ENCODE data around the gene MAGEA10.
"Not testable (repeated sequence)": the region's sequence is repeated elsewhere in the genome, so short reads cannot be mapped to it uniquely, and the experiment has no call there.

MAGEA10 gene

GRCh38 chrX:152138388-152138784 lies at the start of gene MAGEA10:
Gene MAGEA10, minus strand, starts transcription at chrX:152138577. Its CDS starts 2,957 bp downstream, at chrX:152135620.
- DNase-seq: no peak

DNA sequence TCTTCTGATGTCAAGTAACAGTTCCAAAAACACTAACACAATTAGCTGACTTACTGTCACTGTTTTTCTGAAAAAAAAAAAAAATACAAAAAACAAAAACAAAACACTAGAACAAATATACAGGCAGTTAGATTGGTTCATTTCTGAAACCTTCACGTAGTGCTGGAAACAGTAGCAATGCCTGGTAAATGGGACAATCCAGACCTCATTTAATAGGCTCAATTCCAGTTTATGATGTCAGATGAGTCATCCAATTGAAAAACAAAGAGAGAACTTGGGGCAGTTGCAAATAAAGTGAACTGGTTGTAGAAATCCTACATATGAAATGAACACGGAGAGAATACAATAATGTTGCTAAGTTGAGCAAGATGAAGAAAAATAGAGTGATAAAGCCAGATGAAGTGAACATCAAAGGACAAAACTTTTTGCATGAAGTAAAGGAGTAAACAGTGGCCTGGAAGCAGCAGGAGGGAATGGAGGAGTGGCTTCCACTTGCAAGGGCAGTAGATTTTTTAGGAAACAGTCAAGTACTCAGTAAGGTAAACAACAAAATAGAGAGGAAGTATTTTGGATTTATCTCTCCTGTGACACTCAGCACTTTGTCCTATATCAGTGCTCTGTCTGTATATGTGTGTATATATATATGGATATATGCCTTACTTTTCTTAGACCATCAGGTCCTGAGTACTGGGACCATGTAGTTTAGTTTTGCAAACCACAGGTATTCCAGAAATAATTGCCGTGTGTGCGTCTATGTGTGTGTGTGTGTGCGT lies 39.3 kb upstream of the MAGEA10 start:
- no peak for DNase-seq

DNA sequence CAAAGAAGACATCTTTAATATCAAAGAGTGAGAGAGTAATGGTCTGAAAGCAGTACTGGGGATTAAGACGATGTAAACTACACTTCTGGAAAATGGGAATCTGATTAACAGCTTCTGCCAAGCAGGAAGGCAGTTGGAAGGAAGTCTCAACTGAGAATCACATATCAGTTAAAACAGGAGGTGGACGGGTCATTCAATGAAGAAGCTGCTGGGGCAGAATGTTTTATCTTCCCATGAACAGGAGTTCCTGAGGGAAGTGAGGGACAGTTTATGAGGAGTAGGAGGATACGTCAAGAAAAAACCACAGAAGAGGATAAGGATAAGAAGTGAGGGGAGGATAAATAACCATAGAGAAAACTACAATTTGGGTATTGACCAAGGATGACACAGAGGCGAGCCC lies 38.7 kb upstream of the MAGEA10 start:
- no peak for DNase-seq

DNA sequence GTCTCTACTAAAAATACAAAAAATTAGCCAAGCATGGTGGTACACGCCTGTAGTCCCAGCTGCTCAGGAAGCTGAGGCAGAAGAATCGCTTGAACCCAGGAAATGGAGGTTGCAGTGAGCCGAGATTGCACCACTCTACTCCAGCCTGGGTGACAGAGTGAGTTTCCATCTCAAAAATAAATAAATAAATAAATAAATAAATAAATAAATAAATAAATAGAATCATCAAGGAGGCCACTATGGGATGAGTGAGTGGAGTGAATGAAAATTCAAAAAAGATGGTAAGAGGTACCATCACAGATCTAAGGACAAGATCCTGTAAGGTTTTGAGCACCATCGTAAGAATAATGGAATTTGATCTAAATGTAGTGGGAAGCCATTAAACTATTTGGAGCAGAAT lies 37.5 kb upstream of the MAGEA10 start:
- not testable (repeated sequence) for DNase-seq

- DNase-seq: not testable (repeated sequence)
Measured at GRCh38 chrX:152173923-152174322, 35.5 kb upstream of the MAGEA10 start.

DNA sequence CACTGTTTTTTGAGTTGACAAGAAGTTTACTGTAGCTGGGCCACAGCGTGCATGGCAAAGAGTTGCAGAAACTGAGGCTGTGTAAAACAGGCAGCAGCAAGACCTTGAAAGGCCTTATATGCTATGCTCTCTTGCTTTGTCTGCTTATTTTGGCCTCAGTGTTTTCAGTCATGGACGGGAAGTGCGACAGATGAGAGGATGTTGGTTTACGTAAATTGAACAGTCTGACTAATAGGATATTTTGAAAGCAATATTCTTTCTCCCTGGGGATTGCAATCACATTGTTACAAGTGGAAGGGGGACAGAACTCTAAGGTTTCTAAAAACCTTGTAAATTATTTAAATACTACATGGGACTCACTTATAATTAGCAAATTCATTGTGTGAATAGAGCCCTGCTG lies 32.2 kb upstream of the MAGEA10 start:
- DNase-seq: no peak

GRCh38 chrX:152165033-152165743 lies 26.8 kb upstream of the MAGEA10 start:
- no peak for DNase-seq

DNA sequence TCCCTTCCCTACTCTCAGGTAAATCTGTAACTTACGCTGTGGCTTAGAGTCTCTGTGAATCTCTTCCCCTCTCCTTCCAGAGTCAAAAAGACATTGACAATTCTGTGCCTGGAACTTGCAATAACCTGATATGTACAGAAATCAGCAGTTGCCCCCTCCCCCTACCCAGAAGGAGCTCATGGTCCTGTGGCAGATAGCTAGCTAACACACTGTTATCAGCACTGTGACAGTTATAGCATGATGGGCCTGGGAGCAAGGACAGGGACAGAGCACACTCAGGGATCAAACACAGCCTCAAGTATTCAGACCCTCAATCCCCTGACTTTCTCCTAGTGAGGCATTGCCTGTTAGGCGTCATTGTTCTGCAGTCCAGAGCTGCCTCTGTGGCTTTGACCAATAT lies 18.7 kb upstream of the MAGEA10 start:
- DNase-seq: no peak

GRCh38 chrX:152155766-152156310 lies 17.5 kb upstream of the MAGEA10 start:
- DNase-seq: no peak

- DNase-seq: no peak
Measured at GRCh38 chrX:152154050-152154449, 15.7 kb upstream of the MAGEA10 start.

DNA sequence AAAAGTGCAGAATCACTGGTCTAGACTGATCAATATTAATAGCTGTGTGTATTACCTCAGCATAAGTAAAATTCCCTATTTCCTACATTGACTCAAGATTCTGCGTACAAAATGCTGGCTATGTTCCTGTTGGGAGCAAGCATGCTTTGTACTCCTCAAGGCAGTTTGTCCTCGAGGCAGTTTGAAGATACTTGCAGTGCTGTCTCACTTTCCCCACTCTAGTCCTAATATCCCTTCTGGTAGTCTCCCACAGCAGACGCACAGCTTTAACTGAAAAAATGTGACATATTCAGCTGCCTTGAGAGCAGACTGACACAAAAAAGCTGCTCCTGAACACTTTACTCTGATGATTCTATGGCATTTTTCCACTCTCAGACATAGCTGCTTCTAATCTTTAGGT lies 12.9 kb upstream of the MAGEA10 start:
- DNase-seq: no peak

GRCh38 chrX:152149648-152150047 lies 11.3 kb upstream of the MAGEA10 start:
- no peak for DNase-seq

- DNase-seq: no peak
Measured at GRCh38 chrX:152139589-152139988, 1.2 kb upstream of the MAGEA10 start.

DNA sequence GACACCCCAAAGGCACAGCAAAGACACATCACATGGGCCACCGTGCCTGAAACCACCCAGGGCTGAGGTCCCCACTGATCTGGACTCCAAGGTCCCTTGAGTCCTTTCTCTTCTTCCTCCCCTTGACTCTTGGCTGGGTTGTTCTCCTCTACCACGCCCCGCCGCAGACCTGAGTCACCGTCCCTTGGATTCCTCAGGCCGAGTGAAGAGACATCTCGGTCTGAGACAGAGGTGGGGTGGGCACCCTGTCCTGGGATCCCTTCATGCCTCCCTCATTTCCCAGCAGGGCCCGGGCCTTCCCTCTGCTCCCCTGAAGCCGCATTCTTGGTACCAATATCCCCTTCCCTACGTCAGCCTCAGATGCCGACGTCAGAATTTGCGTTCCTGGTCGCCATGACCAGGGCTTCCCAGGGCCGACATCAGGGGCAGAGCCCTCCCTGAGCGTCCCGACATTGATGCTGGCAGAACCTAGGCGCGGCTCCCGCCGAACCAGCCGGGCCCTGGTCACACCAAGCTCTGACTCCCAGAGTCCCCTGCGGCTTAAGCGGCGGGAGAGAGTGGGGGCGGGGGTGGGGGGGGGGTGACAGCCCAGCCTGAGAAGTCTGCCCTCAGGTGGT lies 498 bp downstream of the MAGEA10 start:
- no peak for DNase-seq

DNA sequence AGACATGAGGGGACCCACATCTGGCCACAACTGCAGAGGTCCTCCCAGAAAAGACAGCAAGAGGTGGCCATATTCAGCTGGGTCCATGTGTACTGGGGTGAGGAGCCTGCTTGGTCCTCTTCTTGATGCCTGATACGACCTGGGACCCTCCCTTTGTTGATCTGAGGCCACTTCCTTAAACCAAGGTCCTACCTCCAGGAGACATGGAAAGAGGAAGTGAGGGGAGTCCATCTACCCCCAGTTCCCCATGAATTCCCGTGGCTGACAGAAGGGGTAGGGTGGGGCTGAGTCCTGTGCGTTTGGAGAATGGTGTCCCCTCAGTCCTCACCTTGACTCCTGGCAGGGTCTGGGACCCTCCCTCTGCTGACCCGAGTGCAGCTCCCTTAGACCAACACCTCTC lies 2.1 kb downstream of the MAGEA10 start:
- DNase-seq: no peak

- no peak for DNase-seq
Measured at GRCh38 chrX:152131525-152131924, 6.9 kb downstream of the MAGEA10 start.

DNA sequence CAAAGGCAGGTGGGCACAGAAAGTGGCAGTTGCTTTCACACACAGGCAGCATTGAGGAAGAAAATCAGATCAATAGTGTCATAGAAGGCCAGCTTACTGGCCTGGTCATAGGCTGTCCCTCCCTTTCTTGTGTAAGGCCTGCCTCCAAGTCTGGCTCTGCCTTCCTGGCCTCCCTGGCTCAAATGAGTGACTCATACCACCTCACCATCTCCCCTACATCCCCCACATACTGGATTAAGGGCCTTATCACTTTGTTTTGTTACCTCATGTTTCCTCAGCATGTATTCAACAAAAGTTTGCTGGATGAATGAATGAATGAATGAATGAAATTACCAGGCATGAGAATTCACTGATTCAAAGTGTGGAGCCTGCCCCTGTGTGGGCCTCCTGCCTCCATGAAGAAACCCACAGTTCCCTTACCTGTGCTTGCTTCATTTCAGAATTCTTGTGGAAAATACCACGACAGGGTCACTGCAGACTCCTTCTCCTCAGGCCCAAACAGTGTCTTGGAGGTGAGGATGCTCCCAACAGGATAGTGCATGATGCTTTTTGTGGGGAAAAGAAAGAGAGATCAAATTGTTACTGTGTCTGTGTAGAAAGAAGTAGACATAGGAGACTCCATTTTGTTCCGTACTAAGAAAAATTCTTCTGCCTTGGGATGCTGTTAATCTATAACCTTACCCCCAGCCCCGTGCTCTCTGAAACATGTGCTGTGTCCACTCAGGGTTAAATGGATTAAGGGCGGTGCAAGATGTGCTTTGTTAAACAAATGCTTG lies 9.1 kb downstream of the MAGEA10 start:
- not testable (repeated sequence) for DNase-seq

DNA sequence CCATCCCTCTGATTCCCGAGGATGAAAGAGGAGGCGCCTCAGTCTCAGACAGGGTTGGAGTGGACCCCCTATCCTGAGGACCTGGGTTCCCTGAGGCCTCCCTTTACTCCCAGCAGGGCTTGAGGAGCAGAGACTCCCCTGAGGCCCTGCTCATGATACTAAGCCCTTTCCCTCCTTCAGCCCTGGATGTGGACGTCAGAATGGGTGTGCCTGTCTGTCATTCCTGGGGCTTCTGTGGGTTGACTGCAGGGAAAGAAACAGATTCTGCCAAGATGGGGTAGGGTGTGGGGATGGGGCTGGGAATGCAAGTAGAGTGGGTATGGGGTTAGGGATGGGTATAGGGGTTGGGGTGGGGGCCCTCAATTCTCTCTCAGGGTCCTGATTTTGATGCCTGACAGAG lies 21.1 kb downstream of the MAGEA10 start:
- no peak for DNase-seq

- DNase-seq: no peak
Measured at GRCh38 chrX:152108527-152108926, 29.9 kb downstream of the MAGEA10 start.

GRCh38 chrX:152103866-152104265 lies 34.5 kb downstream of the MAGEA10 start:
- DNase-seq: no peak

GRCh38 chrX:152086141-152086540 lies 52.2 kb downstream of the MAGEA10 start:
- no peak for DNase-seq
